ENCODE results near the gene SEMA5B.

GRCh38 chr3:122992133-122992532 is 35.4 kb downstream of the SEMA5B start:
- TF ChIP-seq CTCF (IDR thresholded peaks at IDR 0.05; ENCODE audit: low read depth, low read length, missing input control) = no peak
- no peak for TF ChIP-seq JUND (IDR thresholded peaks at IDR 0.05)
- no peak for TF ChIP-seq TAF1 (conservative IDR thresholded peaks at IDR 0.05)
- no peak for TF ChIP-seq ZBTB33 (IDR thresholded peaks at IDR 0.05)

Measured in liver (tissue), 3 donors.